ENCODE measurements around the gene UPB1.

- TF ChIP-seq CTCF (IDR thresholded peaks at IDR 0.05) (no peak), POLR2AphosphoS5 (IDR thresholded peaks at IDR 0.05) (no peak), EP300 (IDR thresholded peaks at IDR 0.05) (no peak)
Observed at GRCh38 chr22:24481641-24482040, 13.5 kb upstream of the UPB1 start.

Measured in sigmoid colon (tissue), 4 donors.